MM.1S (cell line): ENCODE measurements around the gene SMCO3.

Experiments
- CTCF ChIP-seq: fragments of 300-600 bp; sonication (generic); IDR thresholded peaks from 2 replicates; pipeline ENCODE4 v1.5.1; 2016; ENCODE audit warnings: antibody characterized with exemption, low read length, mixed read lengths
- EZH2 ChIP-seq: fragments of 300-600 bp; sonication (generic); optimal IDR thresholded peaks from 2 replicates; pipeline ENCODE3; 2017; ENCODE audit warnings: low read depth, mild to moderate bottlenecking, antibody characterized with exemption, low read length, mixed read lengths
- EZH2phosphoT487 ChIP-seq: fragments of 300-600 bp; sonication (generic); IDR thresholded peaks from 2 replicates; pipeline ENCODE4 v1.6.1; 2018; ENCODE audit warnings: antibody characterized with exemption, low read length

- TF ChIP-seq CTCF (no peak), EZH2 (no peak), EZH2phosphoT487 (no peak)
These were observed 26.6 kb upstream of the SMCO3 start for GRCh38 chr12:14840616-14841015.
